WI38 (cell line): ENCODE results near the gene ZC3H7A.

ENCODE experiments used
- H3K4me3 ChIP-seq: 2 replicates; pipeline ENCODE4 v1.5.1; 2011; ENCODE audit warnings: low read depth, mild to moderate bottlenecking, control low read depth, low read length
- CTCF ChIP-seq: IDR thresholded peaks from 2 replicates; pipeline ENCODE4 v1.5.1; 2012; ENCODE audit warnings: low read depth, mild to moderate bottlenecking, control low read depth, low read length

Gene ZC3H7A

GRCh38 chr16:11747949-11748403 lies 49.1 kb downstream of the ZC3H7A start:
- no peak for TF ChIP-seq CTCF
- H3K4me3 ChIP-seq, result no peak overlapping the region

GRCh38 chr16:11744075-11744470 lies 53.0 kb downstream of the ZC3H7A start:
- TF ChIP-seq CTCF, result no peak

GRCh38 chr16:11743308-11744074 lies 53.6 kb downstream of the ZC3H7A start:
- peak overlapping the region; percentile 94 for H3K4me3 ChIP-seq
- TF ChIP-seq CTCF, result no peak

More at GRCh38 chr16:11744075-11744470, 53.0 kb downstream of the ZC3H7A start:
- no peak overlapping the region for H3K4me3 ChIP-seq

- TF ChIP-seq CTCF, result no peak
Measured at GRCh38 chr16:11742536-11743307, 54.3 kb downstream of the ZC3H7A start, which contains the start of gene TXNDC11. TSS of gene TXNDC11 (minus strand) at chr16:11742857. CDS start at chr16:11742730, 127 bp downstream.

GRCh38 chr16:11742093-11742535 lies 54.9 kb downstream of the ZC3H7A start:
- no peak for TF ChIP-seq CTCF

More at GRCh38 chr16:11742536-11743307, 54.3 kb downstream of the ZC3H7A start, which contains the start of gene TXNDC11:
- peak within 1 kb of the TSS; percentile 94 for H3K4me3 ChIP-seq

GRCh38 chr16:11740567-11740966 lies 56.5 kb downstream of the ZC3H7A start:
- TF ChIP-seq CTCF, result no peak
- no peak overlapping the region; the same call in 1 of the 2 replicates for H3K4me3 ChIP-seq

More at GRCh38 chr16:11742093-11742535, 54.9 kb downstream of the ZC3H7A start:
- peak overlapping the region; percentile 94 for H3K4me3 ChIP-seq
